HL-60 (cell line): Measurements from ENCODE around the gene HNRNPH2.

Experiments
- CTCF ChIP-seq: IDR thresholded peaks from one replicate; pipeline ENCODE4 v1.5.1; 2011; ENCODE audit warnings: low read length, control low read depth, inconsistent platforms; ENCODE audit not compliant: insufficient read depth
- GABPA ChIP-seq: IDR thresholded peaks from 2 replicates; pipeline ENCODE4 v1.6.1; 2012; ENCODE audit warnings: low read depth
- TF ChIP-seq, protein P1 (sequence below): IDR thresholded peaks from 2 replicates; pipeline ENCODE4 v1.6.1; 2012; ENCODE audit warnings: low read depth; ENCODE audit not compliant: insufficient replicate concordance

GRCh38 chrX:101411984-101412383, 4.0 kb downstream of the HNRNPH2 start:
- TF ChIP-seq CTCF: no peak
- no peak for TF ChIP-seq GABPA
- TF ChIP-seq, protein P1, sequence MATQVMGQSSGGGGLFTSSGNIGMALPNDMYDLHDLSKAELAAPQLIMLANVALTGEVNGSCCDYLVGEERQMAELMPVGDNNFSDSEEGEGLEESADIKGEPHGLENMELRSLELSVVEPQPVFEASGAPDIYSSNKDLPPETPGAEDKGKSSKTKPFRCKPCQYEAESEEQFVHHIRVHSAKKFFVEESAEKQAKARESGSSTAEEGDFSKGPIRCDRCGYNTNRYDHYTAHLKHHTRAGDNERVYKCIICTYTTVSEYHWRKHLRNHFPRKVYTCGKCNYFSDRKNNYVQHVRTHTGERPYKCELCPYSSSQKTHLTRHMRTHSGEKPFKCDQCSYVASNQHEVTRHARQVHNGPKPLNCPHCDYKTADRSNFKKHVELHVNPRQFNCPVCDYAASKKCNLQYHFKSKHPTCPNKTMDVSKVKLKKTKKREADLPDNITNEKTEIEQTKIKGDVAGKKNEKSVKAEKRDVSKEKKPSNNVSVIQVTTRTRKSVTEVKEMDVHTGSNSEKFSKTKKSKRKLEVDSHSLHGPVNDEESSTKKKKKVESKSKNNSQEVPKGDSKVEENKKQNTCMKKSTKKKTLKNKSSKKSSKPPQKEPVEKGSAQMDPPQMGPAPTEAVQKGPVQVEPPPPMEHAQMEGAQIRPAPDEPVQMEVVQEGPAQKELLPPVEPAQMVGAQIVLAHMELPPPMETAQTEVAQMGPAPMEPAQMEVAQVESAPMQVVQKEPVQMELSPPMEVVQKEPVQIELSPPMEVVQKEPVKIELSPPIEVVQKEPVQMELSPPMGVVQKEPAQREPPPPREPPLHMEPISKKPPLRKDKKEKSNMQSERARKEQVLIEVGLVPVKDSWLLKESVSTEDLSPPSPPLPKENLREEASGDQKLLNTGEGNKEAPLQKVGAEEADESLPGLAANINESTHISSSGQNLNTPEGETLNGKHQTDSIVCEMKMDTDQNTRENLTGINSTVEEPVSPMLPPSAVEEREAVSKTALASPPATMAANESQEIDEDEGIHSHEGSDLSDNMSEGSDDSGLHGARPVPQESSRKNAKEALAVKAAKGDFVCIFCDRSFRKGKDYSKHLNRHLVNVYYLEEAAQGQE: no peak
